ENCODE measurements around the gene MAML1. TPM values are rescaled to one million over a fixed set of nuclear protein-coding genes. Genes with fewer than 3 reads are reported as not detected.

The MAML1 gene
- total and polyA plus RNA-seq, 10 of the 15 experiments (the other 5 are each of a cell fraction or from before 2014, with no cell fraction given) = 0.42 to 23.9 (median 7.3) TPM

DNA sequence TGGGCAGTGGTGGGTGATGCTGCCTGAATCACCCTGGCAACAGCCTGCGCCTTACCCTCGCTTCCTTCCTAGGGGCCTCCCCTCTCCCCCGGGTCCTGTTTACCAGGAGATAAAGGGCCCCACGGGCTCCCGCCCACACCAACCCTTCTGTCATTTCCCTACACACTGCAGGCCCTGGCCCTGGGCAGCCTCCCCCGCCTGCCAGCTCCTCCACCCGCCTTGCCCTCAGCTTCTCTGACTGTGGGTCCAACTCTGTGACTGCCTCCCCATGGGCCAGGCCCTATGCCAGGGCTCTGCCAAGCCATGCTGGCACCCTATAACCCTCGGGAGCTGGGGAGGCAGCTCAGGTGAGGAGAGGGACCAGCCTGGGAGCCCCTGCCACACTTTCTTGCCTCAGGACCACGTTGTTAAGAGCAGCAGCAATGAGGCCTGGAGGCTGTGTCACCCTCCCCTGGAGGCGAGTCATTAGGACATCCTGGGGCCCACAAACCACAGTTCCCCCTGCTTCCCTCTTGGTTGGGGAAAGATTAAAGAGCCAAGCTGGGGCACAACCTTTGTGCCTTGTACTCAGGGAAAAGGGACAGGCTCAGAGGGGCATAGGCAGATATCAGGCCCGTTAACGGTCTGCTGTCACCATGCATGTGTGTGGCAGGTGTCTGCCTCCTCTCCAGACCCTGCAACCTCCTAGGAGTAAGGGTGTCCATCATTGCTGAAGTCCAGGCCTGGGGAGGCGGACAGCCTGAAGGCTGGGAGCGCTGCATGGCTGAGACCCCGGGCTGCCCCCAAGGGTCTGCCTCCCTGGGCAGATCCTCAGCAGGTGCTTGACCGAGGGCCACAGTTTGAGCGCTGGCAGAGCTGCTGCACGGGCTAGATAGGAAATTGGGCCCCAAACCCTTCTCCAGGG lies 71.3 kb downstream of the MAML1 start:
- RAD21 ChIA-PET (ENCODE audit: unreplicated experiment) = interaction anchor here (1.0 kb wide), 1 partner anchor 14 kb away, joined by 4 read pairs; no protein-coding TSS in a partner anchor
- POLR2A ChIA-PET = interaction anchor here (0.9 to 1.4 kb wide), 2 partner anchors 17 to 49 kb away, joined by 3 to 4 read pairs; partner anchors contain the start of gene SQSTM1
- DNase-seq (ENCODE audit: low read depth, low spot score) = no peak
- Histone ChIP-seq H3K9ac (ENCODE audit: control insufficient read depth, insufficient read depth, low read length) (no peak overlapping the region), H3K9me3 (replicated peaks; ENCODE audit: control insufficient read depth, insufficient read depth, low read length) (no peaks in the 10 kb centered on the region), H2AFZ (ENCODE audit: control insufficient read depth, low read depth, low read length) (no peak overlapping the region), H4K20me1 (ENCODE audit: control insufficient read depth, insufficient read depth) (no peaks in the 10 kb centered on the region), H3K27me3 (replicated peaks in 1 of 2; ENCODE audit: control insufficient read depth in 2 of 2, insufficient read depth in 2 of 2, low read length in 1 of 2) (no peaks in the 10 kb centered on the region), H3K4me1 (ENCODE audit: control insufficient read depth, insufficient read depth, low read length) (peaks cover 16% of the 10 kb centered on the region), H3K79me2 (ENCODE audit: control insufficient read depth, insufficient read depth, low read length) (peaks cover 31% of the 10 kb centered on the region), H3K27ac (ENCODE audit: control insufficient read depth, insufficient read depth) (peak overlapping the region; percentile 19), H3K4me2 (ENCODE audit: control insufficient read depth, insufficient read depth) (peak overlapping the region; percentile 77), H3K36me3 (ENCODE audit: control insufficient read depth in 2 of 2, insufficient read depth in 2 of 2, low read length in 1 of 2) (peaks cover 0 to 5% of the 10 kb centered on the region in 2 experiments; a peak in 2 of 4 replicates), H3K4me3 (peak overlapping the region; percentile 80; the same call in 1 of the 2 replicates)
- in situ Hi-C loops (cut with MboI) (loop anchor here (5.0 to 25.0 kb wide), 2 partner anchors 108 to 1008 kb away; partner anchors contain the start of gene MGAT1), intact Hi-C loops (cut with micrococcal nuclease; ENCODE audit: unreplicated experiment) (loop anchor here (2.0 kb wide), 1 partner anchor 55 kb away; the partner anchor contains the start of gene MRNIP)
- CTCF ChIA-PET = interaction anchor here (1.8 kb wide), 1 partner anchor 16 kb away, joined by 5 read pairs; the partner anchor contains the start of gene SQSTM1
- BruUV-seq (replicated peaks) = no TSS peak
- ATAC-seq = peak; percentile 7
- WGBS (ENCODE audit: insufficient coverage, insufficient replicate concordance, low lambda C conversion rate, missing lambda C conversion rate) = 39% methylated on average over 17 of the region's 18 CpGs
- SMC1A ChIA-PET (ENCODE audit: uncharacterized antibody, unreplicated experiment) = interaction anchor here (1.1 kb wide), 1 partner anchor 54 kb away, joined by 3 read pairs; the partner anchor contains the start of gene MRNIP
- no peak for FAIRE-seq
- no peak for TF ChIP-seq ZNF24 (IDR thresholded peaks at IDR 0.05)
- TF ChIP-seq MEF2B (IDR thresholded peaks at IDR 0.05; ENCODE audit: partially characterized antibody, poor library complexity, severe bottlenecking) = peak; percentile 14
- TF ChIP-seq SP1 (IDR thresholded peaks at IDR 0.05; ENCODE audit: low read depth, low read length) = no peak
- TF ChIP-seq RUNX3 (IDR thresholded peaks at IDR 0.05; ENCODE audit: low read length) = 0 out of 2 replicates have a peak, but pooled peaks have one; percentile 36
- TF ChIP-seq CREM (IDR thresholded peaks at IDR 0.05; ENCODE audit: low read depth) = no peak
- TF ChIP-seq MXI1 (IDR thresholded peaks at IDR 0.05; ENCODE audit: low read depth, low read length) = no peak
- no peak for TF ChIP-seq MLLT1 (IDR thresholded peaks at IDR 0.05)
- no peak for TF ChIP-seq TBL1XR1 (IDR thresholded peaks at IDR 0.05; ENCODE audit: low read depth, low read length)
- TF ChIP-seq, protein P1, sequence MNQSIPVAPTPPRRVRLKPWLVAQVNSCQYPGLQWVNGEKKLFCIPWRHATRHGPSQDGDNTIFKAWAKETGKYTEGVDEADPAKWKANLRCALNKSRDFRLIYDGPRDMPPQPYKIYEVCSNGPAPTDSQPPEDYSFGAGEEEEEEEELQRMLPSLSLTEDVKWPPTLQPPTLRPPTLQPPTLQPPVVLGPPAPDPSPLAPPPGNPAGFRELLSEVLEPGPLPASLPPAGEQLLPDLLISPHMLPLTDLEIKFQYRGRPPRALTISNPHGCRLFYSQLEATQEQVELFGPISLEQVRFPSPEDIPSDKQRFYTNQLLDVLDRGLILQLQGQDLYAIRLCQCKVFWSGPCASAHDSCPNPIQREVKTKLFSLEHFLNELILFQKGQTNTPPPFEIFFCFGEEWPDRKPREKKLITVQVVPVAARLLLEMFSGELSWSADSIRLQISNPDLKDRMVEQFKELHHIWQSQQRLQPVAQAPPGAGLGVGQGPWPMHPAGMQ (IDR thresholded peaks at IDR 0.05; ENCODE audit: borderline replicate concordance) = no peak
- no peak for TF ChIP-seq WRNIP1 (IDR thresholded peaks at IDR 0.05; ENCODE audit: borderline replicate concordance, low read depth, low read length)
- 0 out of 2 replicates have a peak, but pooled peaks have one; percentile 13 for TF ChIP-seq MTA2 (IDR thresholded peaks at IDR 0.05; ENCODE audit: low read depth)
- 0 out of 2 replicates have a peak, but pooled peaks have one; percentile 29 for TF ChIP-seq NKRF (conservative IDR thresholded peaks at IDR 0.05)
- TF ChIP-seq ETV6 (conservative IDR thresholded peaks at IDR 0.05 in 1 of 2, IDR thresholded peaks at IDR 0.05 in 1 of 2; ENCODE audit: borderline replicate concordance in 1 of 2, low read depth in 1 of 2) = no peak
- no peak for TF ChIP-seq NFYA (IDR thresholded peaks at IDR 0.05; ENCODE audit: borderline replicate concordance, low read depth, low read length)
- peak in 1 of 2 experiments; percentile 70; a peak in 1 of 3 replicates for TF ChIP-seq EGR1 (IDR thresholded peaks at IDR 0.05; ENCODE audit: borderline replicate concordance in 1 of 2, low read depth in 2 of 2, low read length in 2 of 2)
- TF ChIP-seq POLR2AphosphoS2 (IDR thresholded peaks at IDR 0.05; ENCODE audit: low read depth, low read length) = peak; percentile 10; the same call in 1 of the 2 replicates
- no peak for TF ChIP-seq TARDBP (IDR thresholded peaks at IDR 0.05; ENCODE audit: borderline replicate concordance)
